H9 (cell line): ENCODE measurements around the gene PASK. TPM values are rescaled to one million over a fixed set of nuclear protein-coding genes. Genes with fewer than 3 reads are reported as not detected.

Experiments
- DNase-seq: peaks from one replicate; pipeline ENCODE4 v3.0.0-alpha.2; 2017
- H2AFZ ChIP-seq: one replicate; pipeline ENCODE4 v1.6.1; 2013; ENCODE audit warnings: mild to moderate bottlenecking, low read length, control low read depth, moderate library complexity
- H2AK5ac ChIP-seq: 2 replicates; pipeline ENCODE4 v1.6.1; 2013; ENCODE audit warnings: low read length, control low read depth, mixed read lengths; ENCODE audit not compliant: insufficient read length
- H2BK120ac ChIP-seq: one replicate; pipeline ENCODE4 v1.6.1; 2013; ENCODE audit warnings: low read depth, mild to moderate bottlenecking, low read length, control low read depth, inconsistent platforms; ENCODE audit not compliant: poor library complexity, severe bottlenecking
- H2BK12ac ChIP-seq: 2 replicates; pipeline ENCODE4 v1.6.1; 2013; ENCODE audit warnings: low read length, control low read depth, mixed read lengths, low read depth; ENCODE audit not compliant: insufficient read length
- H2BK15ac ChIP-seq: 2 replicates; pipeline ENCODE4 v1.6.1; 2013; ENCODE audit warnings: low read depth, low read length, control low read depth
- H2BK20ac ChIP-seq: one replicate; pipeline ENCODE4 v1.6.1; 2013; ENCODE audit warnings: low read depth, mild to moderate bottlenecking, low read length, control low read depth, inconsistent platforms; ENCODE audit not compliant: poor library complexity, severe bottlenecking
- H2BK5ac ChIP-seq: 2 replicates; pipeline ENCODE4 v1.6.1; 2013; ENCODE audit warnings: low read length, control low read depth, mixed read lengths; ENCODE audit not compliant: insufficient read length
- H3K14ac ChIP-seq: 2 replicates; pipeline ENCODE4 v1.6.1; 2013; ENCODE audit warnings: low read length, control low read depth; ENCODE audit not compliant: insufficient read depth
- H3K18ac ChIP-seq: 2 replicates; pipeline ENCODE4 v1.6.1; 2013; ENCODE audit warnings: low read depth, mild to moderate bottlenecking, mixed read lengths, low read length, control low read depth; ENCODE audit not compliant: insufficient read length
- H3K23ac ChIP-seq: 2 replicates; pipeline ENCODE4 v1.6.1; 2013; ENCODE audit warnings: low read length, control low read depth, mixed read lengths, low read depth; ENCODE audit not compliant: insufficient read length
- H3K23me2 ChIP-seq: 2 replicates; pipeline ENCODE4 v1.6.1; 2013; ENCODE audit warnings: low read depth, mild to moderate bottlenecking, mixed read lengths, low read length, control low read depth; ENCODE audit not compliant: insufficient read length, poor library complexity, severe bottlenecking
- H3K27ac ChIP-seq: 2 replicates; pipeline ENCODE4 v1.5.1; 2013; ENCODE audit warnings: low read length, control low read depth, mixed read lengths, low read depth; ENCODE audit not compliant: insufficient read length
- H3K27me3 ChIP-seq: 2 replicates; pipeline ENCODE4 v1.6.1; 2013; ENCODE audit warnings: low read length, control low read depth, inconsistent platforms; ENCODE audit not compliant: insufficient read depth
- H3K4ac ChIP-seq: 2 replicates; pipeline ENCODE4 v1.6.1; 2013; ENCODE audit warnings: low read depth, mild to moderate bottlenecking, control low read depth, inconsistent platforms, low read length, moderate library complexity
- H3K4me1 ChIP-seq: 2 replicates; pipeline ENCODE4 v1.6.1; 2013; ENCODE audit warnings: low read length, control low read depth, inconsistent platforms; ENCODE audit not compliant: insufficient read depth
- H3K4me2 ChIP-seq: 2 replicates; pipeline ENCODE4 v1.6.1; 2013; ENCODE audit warnings: low read length, control low read depth, mixed read lengths; ENCODE audit not compliant: insufficient read length, insufficient read depth
- H3K56ac ChIP-seq: 2 replicates; pipeline ENCODE4 v1.6.1; 2013; ENCODE audit warnings: low read depth, mild to moderate bottlenecking, mixed read lengths, low read length, control low read depth; ENCODE audit not compliant: insufficient read length
- H3K79me1 ChIP-seq: 2 replicates; pipeline ENCODE4 v1.6.1; 2013; ENCODE audit warnings: low read depth, mild to moderate bottlenecking, moderate library complexity, low read length, control low read depth, inconsistent platforms; ENCODE audit not compliant: insufficient read depth, poor library complexity, severe bottlenecking
- H3K79me2 ChIP-seq: 2 replicates; pipeline ENCODE4 v1.6.1; 2013; ENCODE audit warnings: low read length, control low read depth, inconsistent platforms; ENCODE audit not compliant: insufficient read depth
- H3K9ac ChIP-seq: 2 replicates; pipeline ENCODE4 v1.6.1; 2013; ENCODE audit warnings: low read length, control low read depth, mixed read lengths; ENCODE audit not compliant: insufficient read length; ENCODE audit errors: extremely low read depth
- H3K9me3 ChIP-seq: one replicate; pipeline ENCODE4 v1.6.1; 2013; ENCODE audit warnings: low read depth, low read length, inconsistent platforms; ENCODE audit not compliant: control insufficient read depth
- H3T11ph ChIP-seq: one replicate; pipeline ENCODE4 v1.6.1; 2013; ENCODE audit warnings: mild to moderate bottlenecking, low read length, control low read depth, inconsistent platforms
- H4K20me1 ChIP-seq: one replicate; pipeline ENCODE4 v1.6.1; 2013; ENCODE audit not compliant: control insufficient read depth, insufficient read length, insufficient read depth
- H4K5ac ChIP-seq: 2 replicates; pipeline ENCODE4 v1.6.1; 2013; ENCODE audit warnings: low read depth, mild to moderate bottlenecking, mixed read lengths, low read length, control low read depth; ENCODE audit not compliant: insufficient read length
- H4K8ac ChIP-seq: replicated peaks from 2 replicates; pipeline ENCODE4 v1.6.1; 2013; ENCODE audit warnings: low read length, control low read depth, mixed read lengths, low read depth; ENCODE audit not compliant: insufficient read length
- H4K91ac ChIP-seq: 2 replicates; pipeline ENCODE4 v1.6.1; 2013; ENCODE audit warnings: low read depth, mild to moderate bottlenecking, moderate library complexity, mixed read lengths, low read length, control low read depth; ENCODE audit not compliant: insufficient read length
- H3K27ac Mint-ChIP-seq, 3 experiments: 2 replicates in 2 of 3; 3 replicates in 1 of 3; pipeline ENCODE4 v1.8.0; 2020 to 2021; ENCODE audit warnings: mixed read lengths in 3 of 3, mild to moderate bottlenecking in 1 of 3, moderate library complexity in 1 of 3
- H3K27me3 Mint-ChIP-seq: 2 replicates; pipeline ENCODE4 v1.8.0; 2021; ENCODE audit warnings: low read depth, mild to moderate bottlenecking, moderate library complexity, mixed read lengths
- H3K36me3 Mint-ChIP-seq, 3 experiments: 2 replicates in 2 of 3; 3 replicates in 1 of 3; pipeline ENCODE4 v1.8.0; 2020 to 2021; ENCODE audit warnings: low read depth in 3 of 3, mixed read lengths in 3 of 3; ENCODE audit not compliant: insufficient read depth in 1 of 3
- H3K4me1 Mint-ChIP-seq, 2 experiments: 2 replicates each; pipeline ENCODE4 v1.8.0; 2020; ENCODE audit warnings: mixed read lengths in 2 of 2
- H3K4me3 Mint-ChIP-seq, 2 experiments: 2 replicates in 1 of 2; 3 replicates in 1 of 2; pipeline ENCODE4 v1.8.0; 2020 to 2021; ENCODE audit warnings: mild to moderate bottlenecking in 2 of 2, mixed read lengths in 2 of 2, moderate library complexity in 1 of 2
- H3K9me3 Mint-ChIP-seq, 2 experiments: 2 replicates in 1 of 2; 3 replicates in 1 of 2; pipeline ENCODE4 v1.8.0; 2020; ENCODE audit warnings: mild to moderate bottlenecking in 2 of 2, mixed read lengths in 2 of 2, moderate library complexity in 1 of 2
- WGBS: extraction: QIAGEN DNeasy Blood & Tissue Kit; methylation state at CpG from one replicate; pipeline ENCODE4 v1.1.7; 2013; ENCODE audit warnings: missing lambda C conversion rate, low lambda C conversion rate, mixed read lengths; ENCODE audit not compliant: insufficient read length; ENCODE audit errors: extremely low coverage; 5-methylcytosine and 5-hydroxymethylcytosine counted together
- total RNA-seq: library from RNA; stranded (reverse); gene quantifications from 2 replicates; pipeline ENCODE4 v1.2.1, GENCODE V29; 2021
- TF ChIP-seq, protein P1 (sequence below): fragments of 200-600 bp; sonication (generic); conservative IDR thresholded peaks from 3 replicates; pipeline ENCODE4 v1.8.0; 2021; ENCODE audit warnings: antibody characterized with exemption, mild to moderate bottlenecking

The PASK gene
- total RNA-seq, 1 experiment from 2014 or later = 68.0 TPM

DNA sequence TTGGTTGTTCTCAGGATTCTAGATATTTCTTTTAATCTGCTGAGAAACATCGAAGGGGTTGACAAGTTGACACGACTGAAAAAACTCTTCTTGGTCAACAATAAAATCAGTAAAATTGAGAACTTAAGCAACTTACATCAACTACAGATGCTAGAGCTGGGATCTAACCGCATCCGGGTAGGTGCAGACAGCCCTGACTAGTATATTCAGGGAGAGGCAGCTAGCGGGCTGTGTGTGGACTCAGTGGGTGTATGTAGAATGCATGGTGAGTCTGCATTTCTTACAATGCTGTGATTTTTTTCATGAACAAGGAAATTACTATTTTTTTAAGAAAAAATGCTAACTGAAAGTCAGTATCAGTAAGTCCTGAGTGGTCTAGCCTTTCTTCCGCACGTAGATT is 11.0 kb upstream of the PASK start:
- no peak overlapping the region for H2BK12ac ChIP-seq
- no peak overlapping the region for H4K91ac ChIP-seq
- no peak overlapping the region for H3K56ac ChIP-seq
- H2AK5ac ChIP-seq = no peak overlapping the region
- peaks cover 2% of the 10 kb centered on the region; the same call in 1 of the 2 replicates for H3K4me1 ChIP-seq
- no peak overlapping the region for H3K4me3 Mint-ChIP-seq
- no peaks in the 10 kb centered on the region for H3K9me3 Mint-ChIP-seq
- H3K18ac ChIP-seq = no peak overlapping the region
- no peak overlapping the region for H3K27ac ChIP-seq
- H3K4me2 ChIP-seq = no peak overlapping the region
- no peak overlapping the region for H3K9ac ChIP-seq
- no peaks in the 10 kb centered on the region for H3K9me3 ChIP-seq
- H4K8ac ChIP-seq = no peak overlapping the region
- H3K27ac Mint-ChIP-seq = no peak overlapping the region
- no peak overlapping the region for H2BK5ac ChIP-seq
- H3K36me3 Mint-ChIP-seq = peaks cover 0 to 40% (median 30%) of the 10 kb centered on the region in 3 experiments; a peak in 4 of 7 replicates
- no peaks in the 10 kb centered on the region for H3K27me3 ChIP-seq
- no CpG with 5 or more reads among the region's 7 CpGs for WGBS
- no peaks in the 10 kb centered on the region for H3K27me3 Mint-ChIP-seq
- H3T11ph ChIP-seq = no peak overlapping the region
- no peaks in the 10 kb centered on the region for H4K20me1 ChIP-seq
- DNase-seq = no peak
- peaks cover 6 to 9% of the 10 kb centered on the region in 2 experiments for H3K4me1 Mint-ChIP-seq
- H2BK20ac ChIP-seq = no peak overlapping the region
- no peak overlapping the region for H2AFZ ChIP-seq
- H2BK120ac ChIP-seq = no peak overlapping the region
- no peak overlapping the region for H3K4ac ChIP-seq
- no peaks in the 10 kb centered on the region for H3K79me2 ChIP-seq
- TF ChIP-seq, protein P1, sequence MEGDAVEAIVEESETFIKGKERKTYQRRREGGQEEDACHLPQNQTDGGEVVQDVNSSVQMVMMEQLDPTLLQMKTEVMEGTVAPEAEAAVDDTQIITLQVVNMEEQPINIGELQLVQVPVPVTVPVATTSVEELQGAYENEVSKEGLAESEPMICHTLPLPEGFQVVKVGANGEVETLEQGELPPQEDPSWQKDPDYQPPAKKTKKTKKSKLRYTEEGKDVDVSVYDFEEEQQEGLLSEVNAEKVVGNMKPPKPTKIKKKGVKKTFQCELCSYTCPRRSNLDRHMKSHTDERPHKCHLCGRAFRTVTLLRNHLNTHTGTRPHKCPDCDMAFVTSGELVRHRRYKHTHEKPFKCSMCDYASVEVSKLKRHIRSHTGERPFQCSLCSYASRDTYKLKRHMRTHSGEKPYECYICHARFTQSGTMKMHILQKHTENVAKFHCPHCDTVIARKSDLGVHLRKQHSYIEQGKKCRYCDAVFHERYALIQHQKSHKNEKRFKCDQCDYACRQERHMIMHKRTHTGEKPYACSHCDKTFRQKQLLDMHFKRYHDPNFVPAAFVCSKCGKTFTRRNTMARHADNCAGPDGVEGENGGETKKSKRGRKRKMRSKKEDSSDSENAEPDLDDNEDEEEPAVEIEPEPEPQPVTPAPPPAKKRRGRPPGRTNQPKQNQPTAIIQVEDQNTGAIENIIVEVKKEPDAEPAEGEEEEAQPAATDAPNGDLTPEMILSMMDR = no peak
- H4K5ac ChIP-seq = no peak overlapping the region
- no peaks in the 10 kb centered on the region for H3K23me2 ChIP-seq
- H3K14ac ChIP-seq = no peak overlapping the region
- no peak overlapping the region for H2BK15ac ChIP-seq
- no peak overlapping the region for H3K23ac ChIP-seq
- H3K79me1 ChIP-seq = no peaks in the 10 kb centered on the region
